Chondrocyte (in vitro differentiated cells): ENCODE data around the gene SPOCK1. TPM values are rescaled to one million over a fixed set of nuclear protein-coding genes. Genes with fewer than 3 reads are reported as not detected.

ENCODE experiments used
- DNase-seq: peaks from one replicate; pipeline ENCODE4 v3.0.0; 2021; ENCODE audit warnings: mixed read lengths, low spot score
- H3K27ac Mint-ChIP-seq: one replicate; pipeline ENCODE4 v1.8.0; 2021; ENCODE audit warnings: mild to moderate bottlenecking, moderate library complexity, mixed read lengths; ENCODE audit not compliant: unreplicated experiment
- H3K27me3 Mint-ChIP-seq: 2 replicates; pipeline ENCODE4 v1.8.0; 2021; ENCODE audit warnings: low read depth, mixed read lengths
- H3K36me3 Mint-ChIP-seq: 2 replicates; pipeline ENCODE4 v1.8.0; 2021; ENCODE audit warnings: low read depth, mixed read lengths
- H3K4me1 Mint-ChIP-seq: 2 replicates; pipeline ENCODE4 v1.8.0; 2021; ENCODE audit warnings: low read depth, mild to moderate bottlenecking, mixed read lengths
- H3K4me3 Mint-ChIP-seq: one replicate; pipeline ENCODE4 v1.8.0; 2021; ENCODE audit warnings: mild to moderate bottlenecking, moderate library complexity, mixed read lengths; ENCODE audit not compliant: unreplicated experiment
- H3K9me3 Mint-ChIP-seq: 2 replicates; pipeline ENCODE4 v1.8.0; 2021; ENCODE audit warnings: low read depth, mixed read lengths
- total RNA-seq: library from RNA; stranded (reverse); gene quantifications from 3 replicates; pipeline ENCODE4 v1.2.1, GENCODE V29; 2021
- TF ChIP-seq, protein P1 (sequence below): fragments of 200-600 bp; sonication (generic); IDR thresholded peaks from 2 replicates; pipeline ENCODE4 v1.5.0; 2021; ENCODE audit warnings: antibody characterized with exemption, mild to moderate bottlenecking, moderate library complexity

SPOCK1 gene
- total RNA-seq, 1 donor from 2014 or later, result 127 TPM

DNA sequence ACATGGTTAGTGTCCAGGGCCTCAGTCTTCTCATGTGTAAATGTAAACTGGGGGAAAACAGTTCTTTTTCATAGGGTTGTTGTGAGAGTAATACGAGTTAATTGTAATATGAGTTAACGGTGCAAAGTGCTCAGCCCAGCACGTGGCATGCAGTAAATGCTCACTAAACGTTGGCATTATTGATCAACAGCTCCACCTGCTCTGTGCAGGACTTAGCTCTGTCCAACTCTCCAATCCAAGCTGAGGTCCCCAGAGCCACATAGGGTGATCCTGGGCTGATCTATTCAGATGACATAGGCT, 28.3 kb downstream of the SPOCK1 start:
- Mint-ChIP-seq H3K27me3 (no peaks in the 10 kb centered on the region), H3K9me3 (peaks cover 3% of the 10 kb centered on the region), H3K4me3 (no peak overlapping the region), H3K4me1 (peaks cover 15% of the 10 kb centered on the region), H3K27ac (no peak overlapping the region), H3K36me3 (no peaks in the 10 kb centered on the region)
- no peak for DNase-seq
- TF ChIP-seq, protein P1, sequence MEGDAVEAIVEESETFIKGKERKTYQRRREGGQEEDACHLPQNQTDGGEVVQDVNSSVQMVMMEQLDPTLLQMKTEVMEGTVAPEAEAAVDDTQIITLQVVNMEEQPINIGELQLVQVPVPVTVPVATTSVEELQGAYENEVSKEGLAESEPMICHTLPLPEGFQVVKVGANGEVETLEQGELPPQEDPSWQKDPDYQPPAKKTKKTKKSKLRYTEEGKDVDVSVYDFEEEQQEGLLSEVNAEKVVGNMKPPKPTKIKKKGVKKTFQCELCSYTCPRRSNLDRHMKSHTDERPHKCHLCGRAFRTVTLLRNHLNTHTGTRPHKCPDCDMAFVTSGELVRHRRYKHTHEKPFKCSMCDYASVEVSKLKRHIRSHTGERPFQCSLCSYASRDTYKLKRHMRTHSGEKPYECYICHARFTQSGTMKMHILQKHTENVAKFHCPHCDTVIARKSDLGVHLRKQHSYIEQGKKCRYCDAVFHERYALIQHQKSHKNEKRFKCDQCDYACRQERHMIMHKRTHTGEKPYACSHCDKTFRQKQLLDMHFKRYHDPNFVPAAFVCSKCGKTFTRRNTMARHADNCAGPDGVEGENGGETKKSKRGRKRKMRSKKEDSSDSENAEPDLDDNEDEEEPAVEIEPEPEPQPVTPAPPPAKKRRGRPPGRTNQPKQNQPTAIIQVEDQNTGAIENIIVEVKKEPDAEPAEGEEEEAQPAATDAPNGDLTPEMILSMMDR, result no peak

DNA sequence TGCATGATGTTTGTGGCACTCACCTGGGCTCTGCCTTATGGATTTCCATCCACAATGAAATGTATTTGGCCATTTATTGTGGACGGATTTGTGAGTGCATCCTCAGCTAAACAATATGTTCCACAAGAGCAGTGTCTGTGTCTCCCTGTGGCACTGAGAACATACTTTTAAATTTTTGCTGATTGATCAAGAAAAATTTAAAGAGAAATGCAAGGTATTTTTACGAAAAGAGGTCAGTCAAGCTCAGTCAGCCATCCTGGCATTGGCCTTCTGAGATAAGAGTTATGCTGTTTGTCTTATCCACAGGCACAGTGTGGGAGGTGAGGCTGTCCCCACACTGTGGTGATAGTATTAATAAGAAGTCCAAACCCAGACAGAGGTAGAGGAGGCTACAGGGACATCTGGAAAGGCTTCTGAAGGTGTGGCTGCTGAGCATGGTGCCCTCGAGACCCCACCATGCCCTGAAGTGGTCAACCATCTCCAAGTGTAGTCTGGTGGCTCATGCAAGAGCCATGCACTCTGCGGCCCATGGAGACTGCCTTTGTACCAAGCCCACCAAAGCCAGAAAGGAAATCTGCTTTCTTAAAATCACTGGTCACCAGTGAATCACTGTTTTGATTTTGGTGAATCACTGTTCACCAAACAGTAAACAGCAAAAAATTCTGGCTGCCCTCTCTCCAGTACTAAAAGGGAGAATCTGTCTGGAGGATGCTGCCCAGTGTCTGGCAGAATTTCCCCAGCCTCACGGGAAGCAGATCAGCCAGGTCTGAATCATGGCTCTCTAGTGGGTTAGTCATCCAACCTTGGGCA, 28.8 kb downstream of the SPOCK1 start:
- Mint-ChIP-seq H3K4me3 (no peak overlapping the region), H3K27ac (no peak overlapping the region), H3K36me3 (no peaks in the 10 kb centered on the region), H3K9me3 (peaks cover 3% of the 10 kb centered on the region), H3K4me1 (peaks cover 15% of the 10 kb centered on the region), H3K27me3 (no peaks in the 10 kb centered on the region)
- DNase-seq, result no peak
- TF ChIP-seq, protein P1, result no peak

DNA sequence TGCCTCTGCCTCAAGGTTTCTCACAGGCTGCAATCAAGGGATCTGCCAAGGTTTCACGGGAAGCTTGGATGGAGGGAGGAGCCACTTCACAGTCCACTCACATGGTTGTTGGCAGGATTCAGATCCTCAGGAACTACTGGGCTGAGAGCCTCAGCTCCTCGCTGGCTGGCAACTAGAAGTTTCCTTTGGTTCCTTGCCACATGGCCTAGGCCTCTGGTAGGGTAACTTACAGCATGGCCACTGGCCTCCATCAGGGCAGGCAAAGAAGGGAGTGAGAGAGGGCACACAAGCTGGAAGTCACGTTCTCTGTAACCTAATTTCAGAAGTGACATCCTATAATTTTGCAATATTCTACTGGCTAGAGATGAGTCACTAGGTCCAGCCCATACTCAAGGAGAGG, 32.2 kb downstream of the SPOCK1 start:
- no peaks in the 10 kb centered on the region for H3K27me3 Mint-ChIP-seq
- H3K4me1 Mint-ChIP-seq, result peaks cover 22% of the 10 kb centered on the region
- no peaks in the 10 kb centered on the region for H3K36me3 Mint-ChIP-seq
- H3K9me3 Mint-ChIP-seq, result no peaks in the 10 kb centered on the region
- TF ChIP-seq, protein P1, result no peak
- H3K4me3 Mint-ChIP-seq, result no peak overlapping the region
- no peak for DNase-seq
- no peak overlapping the region for H3K27ac Mint-ChIP-seq

DNA sequence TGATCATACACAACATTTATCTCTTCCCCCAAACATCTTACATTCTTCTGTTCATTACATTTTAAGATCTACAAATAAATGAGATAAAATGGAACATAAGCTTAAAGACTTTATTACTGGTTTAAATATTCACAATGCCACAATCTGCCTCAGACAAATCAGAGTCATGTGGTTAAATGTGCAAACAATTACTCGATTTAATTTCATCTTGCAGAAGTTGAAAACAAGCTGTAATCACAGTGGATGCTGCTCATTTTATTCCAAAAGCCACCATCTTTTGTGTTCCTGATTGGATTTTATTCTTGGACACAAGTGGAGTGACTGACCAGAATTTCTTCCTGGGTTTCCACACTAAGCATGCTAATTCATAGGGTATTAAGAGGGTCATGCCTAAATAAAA, 33.2 kb downstream of the SPOCK1 start:
- TF ChIP-seq, protein P1, result no peak

DNA sequence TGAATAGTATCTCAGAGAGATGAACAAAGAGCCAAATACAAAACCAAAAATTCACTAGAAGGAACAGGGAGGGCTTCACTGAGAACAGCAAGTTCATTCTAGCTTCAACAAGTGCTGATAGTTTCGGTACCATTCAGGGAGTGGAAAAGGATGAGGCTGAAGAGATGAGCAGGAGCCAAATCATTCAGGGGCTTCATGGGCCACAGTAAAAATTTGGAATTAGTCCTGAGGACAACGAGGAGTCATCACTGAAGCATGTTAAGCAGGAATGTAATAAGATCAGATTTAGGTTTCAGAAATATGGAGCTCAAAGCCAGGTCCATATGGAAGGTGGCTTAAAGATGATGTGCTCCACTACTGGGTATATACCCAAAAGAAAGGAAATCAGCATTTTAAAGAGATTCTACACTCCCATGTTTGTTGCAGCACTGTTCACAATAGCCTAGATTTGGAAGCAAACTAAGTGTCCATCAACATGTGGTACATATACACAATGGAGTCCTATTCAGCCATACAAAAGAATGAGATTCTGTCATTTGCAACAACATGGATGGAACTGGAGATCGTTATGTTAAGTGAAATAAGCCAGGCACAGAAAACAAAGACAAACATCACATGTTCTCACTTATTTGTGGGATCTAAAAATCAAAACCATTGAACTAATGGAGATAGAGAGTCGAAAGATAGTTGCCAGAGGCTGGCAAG, 36.2 kb downstream of the SPOCK1 start:
- no peaks in the 10 kb centered on the region for H3K36me3 Mint-ChIP-seq
- DNase-seq, result no peak
- TF ChIP-seq, protein P1, result no peak
- H3K4me3 Mint-ChIP-seq, result no peak overlapping the region
- no peaks in the 10 kb centered on the region for H3K27me3 Mint-ChIP-seq
- no peak overlapping the region for H3K27ac Mint-ChIP-seq
- no peaks in the 10 kb centered on the region for H3K9me3 Mint-ChIP-seq
- H3K4me1 Mint-ChIP-seq, result peaks cover 7% of the 10 kb centered on the region

More for the DNA sequence above, 33.2 kb downstream of the SPOCK1 start:
- Mint-ChIP-seq H3K27ac (no peak overlapping the region), H3K27me3 (no peaks in the 10 kb centered on the region), H3K9me3 (no peaks in the 10 kb centered on the region), H3K4me1 (peaks cover 18% of the 10 kb centered on the region), H3K4me3 (no peak overlapping the region), H3K36me3 (no peaks in the 10 kb centered on the region)
- no peak for DNase-seq
